ENCODE results near the gene LAMB3.

The LAMB3 gene

GRCh38 chr1:209619696-209620486, 32.3 kb downstream of the LAMB3 start:
- peak overlapping the region; percentile 100 for H3K27ac ChIP-seq
- no peak for DNase-seq (ENCODE audit: low read depth, low spot score)

DNA sequence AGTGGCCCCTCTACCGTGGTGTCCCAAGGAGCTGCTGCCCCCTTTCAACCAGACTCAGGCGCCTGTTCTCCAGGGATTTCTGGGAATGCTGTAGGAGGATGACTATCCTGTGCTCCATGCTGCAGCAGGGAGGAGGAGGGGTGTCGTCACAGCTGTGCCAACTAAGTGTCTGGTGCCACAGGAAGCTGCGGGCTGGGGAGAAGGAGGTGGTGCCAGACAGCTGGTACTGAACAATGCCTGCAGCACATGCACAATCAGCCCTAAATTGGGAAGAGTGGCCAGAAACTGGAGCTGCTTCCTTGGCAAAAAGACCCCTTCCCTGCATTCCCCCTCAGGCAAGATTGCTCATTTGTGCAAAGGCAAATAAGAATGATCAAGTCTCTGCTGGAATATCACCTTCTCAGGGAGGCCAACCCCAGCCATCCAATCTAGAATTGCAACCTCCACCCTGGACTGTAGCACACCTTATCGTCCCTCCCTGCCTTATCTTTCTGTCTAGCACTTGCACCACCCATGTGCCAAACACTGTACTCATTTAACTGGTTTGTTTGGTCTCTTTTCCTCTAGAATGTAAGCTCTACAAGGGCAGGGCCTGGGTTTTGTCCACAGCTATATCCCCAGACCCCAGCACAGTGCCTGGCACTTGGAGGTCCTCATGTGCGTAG, 33.3 kb downstream of the LAMB3 start:
- peak overlapping the region; percentile 100 for H3K27ac ChIP-seq
- no peak for DNase-seq (ENCODE audit: low read depth, low spot score)

- peak overlapping the region; percentile 100 for H3K27ac ChIP-seq
- DNase-seq (ENCODE audit: low read depth, low spot score), result no peak
Measured at GRCh38 chr1:209618291-209618690, 33.9 kb downstream of the LAMB3 start.

DNA sequence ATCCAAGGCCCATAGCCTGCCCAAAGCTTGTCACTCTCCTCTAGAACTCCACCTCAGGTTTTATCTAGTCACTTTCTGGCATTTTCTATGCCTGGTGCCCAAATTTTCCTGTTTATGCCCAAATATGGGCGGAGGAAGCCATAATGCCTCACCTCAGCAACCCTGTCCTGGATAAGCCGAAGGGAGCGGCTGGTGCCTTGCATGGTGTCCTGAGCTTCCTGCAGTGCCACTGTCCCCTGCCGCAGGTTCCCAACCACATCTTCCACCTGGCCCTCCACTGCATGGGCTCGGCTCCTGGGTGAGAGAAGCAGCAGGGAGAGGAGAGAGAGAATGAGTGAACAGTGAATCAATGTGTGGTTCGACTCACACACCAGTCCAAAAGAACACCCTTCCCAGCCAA, 34.5 kb downstream of the LAMB3 start:
- H3K27ac ChIP-seq, result peak overlapping the region; percentile 100
- DNase-seq (ENCODE audit: low read depth, low spot score), result no peak

- peak overlapping the region; percentile 100 for H3K27ac ChIP-seq
- no peak for DNase-seq (ENCODE audit: low read depth, low spot score)
Measured at GRCh38 chr1:209617047-209617673, 35.1 kb downstream of the LAMB3 start.

GRCh38 chr1:209616366-209617046, 35.7 kb downstream of the LAMB3 start:
- peak overlapping the region; percentile 100 for H3K27ac ChIP-seq
- DNase-seq (ENCODE audit: low read depth, low spot score), result no peak

GRCh38 chr1:209614906-209615305, 37.3 kb downstream of the LAMB3 start:
- peak overlapping the region; percentile 100 for H3K27ac ChIP-seq
- DNase-seq (ENCODE audit: low read depth, low spot score), result no peak

- DNase-seq (ENCODE audit: low read depth, low spot score), result no peak
- H3K27ac ChIP-seq, result peak overlapping the region; percentile 100
Measured at GRCh38 chr1:209614151-209614420, 38.1 kb downstream of the LAMB3 start.

GRCh38 chr1:209613400-209614150, 38.6 kb downstream of the LAMB3 start:
- peak overlapping the region; percentile 100 for H3K27ac ChIP-seq
- DNase-seq (ENCODE audit: low read depth, low spot score), result no peak

- H3K27ac ChIP-seq, result peak overlapping the region; percentile 100
- no peak for DNase-seq (ENCODE audit: low read depth, low spot score)
Measured at GRCh38 chr1:209612646-209613399, 39.4 kb downstream of the LAMB3 start.

DNA sequence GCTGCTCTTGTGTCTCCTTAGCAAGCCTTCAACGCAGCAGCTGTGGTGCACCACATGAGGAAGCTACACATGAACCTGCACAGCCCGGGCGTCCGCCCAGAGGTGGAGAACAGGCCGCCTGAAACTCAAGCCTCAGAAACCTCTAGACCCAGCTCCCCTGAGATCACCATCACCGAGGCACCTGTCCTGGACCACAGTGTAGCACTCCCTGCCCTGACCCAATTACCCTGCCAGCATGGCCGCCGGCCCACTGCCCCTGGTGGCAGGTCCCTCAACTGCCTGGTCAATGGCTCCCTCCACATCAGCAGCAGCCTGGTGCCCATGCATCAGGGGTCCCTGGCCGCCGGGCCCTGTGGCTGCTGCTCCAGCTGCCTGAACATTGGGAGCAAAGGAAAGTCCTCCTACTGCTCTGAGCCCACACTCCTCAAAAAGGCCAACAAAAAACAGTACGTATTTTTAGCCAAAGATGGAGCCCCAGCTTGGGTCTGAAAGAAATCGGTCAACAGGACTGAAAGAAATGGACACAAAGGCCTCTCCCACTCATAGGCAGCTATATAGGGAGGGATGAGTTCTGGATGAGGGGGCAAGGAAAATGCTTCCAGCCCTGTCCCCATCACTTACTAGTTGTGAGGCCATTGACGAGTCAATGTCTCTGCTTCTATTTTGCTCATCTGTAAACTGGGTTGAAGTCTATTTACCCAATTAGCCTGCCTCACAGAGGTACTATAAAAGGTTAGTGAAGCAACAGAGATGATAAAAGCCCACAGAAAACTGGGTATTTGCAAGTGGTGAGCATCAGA, 40.3 kb downstream of the LAMB3 start:
- DNase-seq (ENCODE audit: low read depth, low spot score), result no peak
- H3K27ac ChIP-seq, result peak overlapping the region; percentile 100

DNA sequence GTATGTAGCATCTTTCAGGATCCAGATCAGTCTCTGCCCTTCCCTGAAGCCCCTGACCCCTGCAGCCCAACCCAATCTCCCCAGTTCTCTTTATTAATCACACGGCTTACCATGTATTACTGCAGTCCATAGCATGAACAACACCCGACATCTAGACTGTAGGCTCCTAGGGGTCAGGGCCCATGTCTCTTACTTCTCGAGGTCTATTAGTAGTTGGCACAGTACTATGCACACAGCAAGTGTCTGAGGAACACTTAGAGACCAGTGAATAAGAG, 41.7 kb downstream of the LAMB3 start:
- no peak for DNase-seq (ENCODE audit: low read depth, low spot score)
- peak overlapping the region; percentile 100 for H3K27ac ChIP-seq

- peak overlapping the region; percentile 100 for H3K27ac ChIP-seq
- no peak for DNase-seq (ENCODE audit: low read depth, low spot score)
Measured at GRCh38 chr1:209609791-209610630, 42.2 kb downstream of the LAMB3 start.

- DNase-seq (ENCODE audit: low read depth, low spot score), result no peak
- peak overlapping the region; percentile 60 for H3K27ac ChIP-seq
Measured at GRCh38 chr1:209609041-209609790, 43.0 kb downstream of the LAMB3 start.

- H3K27ac ChIP-seq, result peak overlapping the region; percentile 60
- DNase-seq (ENCODE audit: low read depth, low spot score), result no peak
Measured at GRCh38 chr1:209607795-209608178, 44.4 kb downstream of the LAMB3 start.

DNA sequence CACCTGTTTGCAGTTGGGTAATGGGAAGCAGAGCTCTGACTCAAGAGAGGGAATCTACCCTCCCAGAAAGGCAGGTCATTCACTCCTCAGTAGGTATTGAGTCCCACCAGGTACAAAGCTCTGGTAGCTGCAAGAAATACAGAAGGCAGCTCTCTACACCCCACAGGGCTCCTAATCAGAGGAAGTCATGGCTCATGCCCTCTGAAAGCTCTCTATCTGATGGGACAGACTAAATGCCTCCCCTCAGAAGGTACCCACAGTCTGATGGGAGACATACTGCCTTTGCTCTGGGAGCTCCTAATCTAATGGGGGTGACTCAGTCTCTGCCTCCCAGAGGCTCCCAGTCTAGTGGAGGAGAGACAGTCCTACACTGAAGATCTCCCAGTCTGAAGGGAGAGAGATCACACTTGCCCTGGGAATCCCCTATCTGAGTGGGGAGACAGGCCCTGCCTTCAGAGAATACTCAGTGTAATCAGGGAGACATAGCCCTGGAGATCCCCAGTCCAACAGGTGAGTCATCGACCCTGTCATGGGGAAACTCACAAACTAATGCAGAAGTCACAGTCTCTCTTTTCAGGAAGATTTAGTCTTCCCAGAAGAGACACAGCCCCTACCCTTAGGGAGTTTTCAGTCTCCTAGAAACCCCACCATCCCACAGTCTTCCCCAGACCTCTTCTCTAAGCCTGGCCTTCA, 45.0 kb downstream of the LAMB3 start:
- no peak for DNase-seq (ENCODE audit: low read depth, low spot score)
- peak overlapping the region; percentile 60 for H3K27ac ChIP-seq

DNA sequence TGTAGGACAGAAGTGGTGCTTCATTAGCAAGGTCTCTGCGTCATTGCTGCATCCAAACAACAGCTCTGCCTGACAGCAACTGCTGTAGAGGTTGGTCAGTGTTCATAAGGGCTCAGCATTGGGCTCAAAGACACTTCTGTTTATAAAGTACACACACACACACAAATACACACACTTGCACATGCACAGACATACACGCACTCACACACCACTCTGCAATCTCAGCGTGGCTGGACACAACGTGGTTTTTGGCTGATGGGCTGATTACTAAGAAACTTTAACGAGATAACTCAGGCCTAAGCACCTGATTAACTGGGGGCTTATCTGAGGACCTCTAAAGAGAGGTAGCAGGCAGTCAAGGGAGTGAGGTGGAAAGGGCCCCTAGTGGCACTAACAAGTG, 48.3 kb downstream of the LAMB3 start:
- H3K27ac ChIP-seq, result no peak overlapping the region

More for the DNA sequence above, 48.3 kb downstream of the LAMB3 start:
- DNase-seq (ENCODE audit: low read depth, low spot score), result no peak

Measured in epithelial cell of prostate (primary cell).